Fibroblast of skin of left biceps (primary cell): ENCODE data around the gene ARRDC3.
"Not testable (repeated sequence)": the region's sequence is repeated elsewhere in the genome, so short reads cannot be mapped to it uniquely, and the experiment has no call there.

ENCODE experiments used
- DNase-seq, 2 experiments: peaks; one replicate each; pipeline ENCODE4 v3.0.0-alpha.2; 2013; ENCODE audit warnings: low read depth in 2 of 2

ARRDC3 gene

GRCh38 chr5:91359962-91360609 is 23.0 kb downstream of the ARRDC3 start:
- no peak for DNase-seq

GRCh38 chr5:91357806-91358205 is 25.3 kb downstream of the ARRDC3 start:
- DNase-seq, result no peak

GRCh38 chr5:91357012-91357634 is 26.0 kb downstream of the ARRDC3 start:
- no peak for DNase-seq

GRCh38 chr5:91354867-91355266 is 28.2 kb downstream of the ARRDC3 start:
- DNase-seq, result not testable (repeated sequence)

GRCh38 chr5:91352831-91353695 is 30.1 kb downstream of the ARRDC3 start:
- no peak for DNase-seq

- no peak for DNase-seq
These were observed 37.7 kb downstream of the ARRDC3 start for GRCh38 chr5:91345461-91345860.

- DNase-seq, result not testable (repeated sequence)
These were observed 38.4 kb downstream of the ARRDC3 start for GRCh38 chr5:91344661-91345200.

- DNase-seq, result no peak
These were observed 39.2 kb downstream of the ARRDC3 start for GRCh38 chr5:91343916-91344315.

- DNase-seq, result not testable (repeated sequence)
These were observed 40.2 kb downstream of the ARRDC3 start for GRCh38 chr5:91342931-91343330.

GRCh38 chr5:91341154-91341553 is 42.0 kb downstream of the ARRDC3 start:
- DNase-seq, result no peak

- DNase-seq, result no peak
These were observed 42.6 kb downstream of the ARRDC3 start for GRCh38 chr5:91340532-91340931.

- no peak for DNase-seq
These were observed 43.9 kb downstream of the ARRDC3 start for GRCh38 chr5:91339063-91339705.

GRCh38 chr5:91332267-91333045 is 50.7 kb downstream of the ARRDC3 start:
- DNase-seq, result no peak

- no peak for DNase-seq
These were observed 51.4 kb downstream of the ARRDC3 start for GRCh38 chr5:91331705-91332104.

GRCh38 chr5:91329283-91329682 is 53.8 kb downstream of the ARRDC3 start:
- DNase-seq, result no peak

GRCh38 chr5:91328743-91329142 is 54.4 kb downstream of the ARRDC3 start:
- no peak for DNase-seq

GRCh38 chr5:91322981-91323380 is 60.1 kb downstream of the ARRDC3 start:
- DNase-seq, result not testable (repeated sequence)

- DNase-seq, result no peak
These were observed 63.5 kb downstream of the ARRDC3 start for GRCh38 chr5:91319667-91320066.

- DNase-seq, result no peak
These were observed 64.4 kb downstream of the ARRDC3 start for GRCh38 chr5:91318724-91319123.
